Esophagus muscularis mucosa (tissue), 4 donors: Measurements from ENCODE around the gene TEDC1. TPM values are rescaled to one million over a fixed set of nuclear protein-coding genes. Genes with fewer than 3 reads are reported as not detected.

Experiments
- DNase-seq: peaks from one replicate; pipeline ENCODE4 v3.0.0-alpha.2; 2017; ENCODE audit errors: extremely low spot score
- H3K27ac ChIP-seq, 4 donors: fragments of 200-600 bp; sonication (generic); replicated peaks in 1 of 4; 1 replicate in 3 of 4; 2 replicates in 1 of 4; pipeline ENCODE4 v1.5.1; 2016 to 2019; ENCODE audit warnings: mild to moderate bottlenecking in 1 of 4
- H3K27me3 ChIP-seq, 4 donors: fragments of 200-600 bp; sonication (generic); one replicate each; pipeline versions ENCODE4 v1.5.1 to v1.6.0; 2016 to 2019
- H3K36me3 ChIP-seq, 4 donors: fragments of 200-600 bp; sonication (generic); one replicate each; pipeline ENCODE4 v1.5.1; 2016 to 2019
- H3K4me1 ChIP-seq, 4 donors: fragments of 200-600 bp; sonication (generic); one replicate each; pipeline ENCODE4 v1.5.1; 2016 to 2019
- H3K4me3 ChIP-seq, 4 donors: fragments of 200-600 bp; sonication (generic); 1 replicate in 2 of 4; 2 replicates in 2 of 4; pipeline ENCODE4 v1.5.1; 2016 to 2019; ENCODE audit warnings: mild to moderate bottlenecking in 4 of 4, moderate library complexity in 1 of 4
- H3K9me3 ChIP-seq, 4 donors: fragments of 200-600 bp; sonication (generic); 1 replicate in 3 of 4; 2 replicates in 1 of 4; pipeline ENCODE4 v1.5.1; 2016 to 2019
- EP300 ChIP-seq: sonication (generic); formaldehyde crosslinking; IDR thresholded peaks from one replicate; pipeline ENCODE4 v1.6.1; 2017; ENCODE audit warnings: antibody characterized with exemption
- POLR2AphosphoS5 ChIP-seq, 2 donors: sonication (generic); formaldehyde crosslinking; IDR thresholded peaks; one replicate each; pipeline ENCODE4 v1.6.1; 2017; ENCODE audit warnings: antibody characterized with exemption in 2 of 2
- WGBS: methylation state at CpG from one replicate; pipeline ENCODE4 v1.1.5; 2018; 5-methylcytosine and 5-hydroxymethylcytosine counted together
- intact Hi-C: fragments of 100-400 bp; cut with DNase I; formaldehyde crosslinking; loops from one replicate; pipeline ENCODE4 v1.15.1; 2023
- total RNA-seq, 4 donors: library from RNA; depleted of rRNA; stranded (reverse); fragments of >200 nt; gene quantifications; one replicate each; pipeline versions ENCODE4 v1.1.0 to v1.2.1, GENCODE V29; 2016
- TF ChIP-seq, protein P1 (sequence below), 3 experiments: fragments of 200-600 bp in 2 of 3; fragments of 450-650 bp in 1 of 3; sonication (generic) in 2 of 3; IDR thresholded peaks; one replicate each; pipeline ENCODE4 v1.5.1; 2017 to 2019; ENCODE audit warnings: antibody characterized with exemption in 3 of 3, mild to moderate bottlenecking in 2 of 3, moderate library complexity in 1 of 3

Gene TEDC1
- total RNA-seq, 4 donors from 2014 or later: 3.8 to 6.6 (median 4.7) TPM

DNA sequence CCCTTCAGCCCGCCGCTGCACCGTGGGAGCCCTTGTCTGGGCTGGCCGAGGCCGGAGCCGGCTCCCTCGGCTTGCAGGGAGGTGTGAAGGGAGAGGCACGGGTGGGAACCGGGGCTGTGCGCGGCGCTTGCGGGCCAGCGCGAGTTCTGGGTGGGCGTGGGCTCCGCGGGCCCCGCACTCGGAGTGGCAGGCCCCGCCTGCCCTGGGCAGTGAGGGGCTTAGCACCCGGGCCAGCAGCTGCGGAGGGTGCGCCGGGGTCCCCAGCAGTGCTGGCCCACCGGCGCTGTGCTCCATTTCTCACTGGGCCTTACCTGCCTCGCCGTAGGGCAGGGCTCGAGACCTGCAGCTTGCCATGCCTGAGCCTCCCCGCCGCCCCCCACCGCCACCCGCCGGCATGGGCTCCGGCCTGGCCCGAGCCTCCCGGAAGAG lies 56.7 kb downstream of the TEDC1 start:
- no peak for DNase-seq
- peaks cover 0 to 13% (median 12%) of the 10 kb centered on the region in 4 donors for H3K9me3 ChIP-seq
- intact Hi-C loops: no loop called here
- no peak for TF ChIP-seq EP300
- TF ChIP-seq POLR2AphosphoS5 (IDR thresholded peaks at IDR 0.05): no peak
- TF ChIP-seq, protein P1, sequence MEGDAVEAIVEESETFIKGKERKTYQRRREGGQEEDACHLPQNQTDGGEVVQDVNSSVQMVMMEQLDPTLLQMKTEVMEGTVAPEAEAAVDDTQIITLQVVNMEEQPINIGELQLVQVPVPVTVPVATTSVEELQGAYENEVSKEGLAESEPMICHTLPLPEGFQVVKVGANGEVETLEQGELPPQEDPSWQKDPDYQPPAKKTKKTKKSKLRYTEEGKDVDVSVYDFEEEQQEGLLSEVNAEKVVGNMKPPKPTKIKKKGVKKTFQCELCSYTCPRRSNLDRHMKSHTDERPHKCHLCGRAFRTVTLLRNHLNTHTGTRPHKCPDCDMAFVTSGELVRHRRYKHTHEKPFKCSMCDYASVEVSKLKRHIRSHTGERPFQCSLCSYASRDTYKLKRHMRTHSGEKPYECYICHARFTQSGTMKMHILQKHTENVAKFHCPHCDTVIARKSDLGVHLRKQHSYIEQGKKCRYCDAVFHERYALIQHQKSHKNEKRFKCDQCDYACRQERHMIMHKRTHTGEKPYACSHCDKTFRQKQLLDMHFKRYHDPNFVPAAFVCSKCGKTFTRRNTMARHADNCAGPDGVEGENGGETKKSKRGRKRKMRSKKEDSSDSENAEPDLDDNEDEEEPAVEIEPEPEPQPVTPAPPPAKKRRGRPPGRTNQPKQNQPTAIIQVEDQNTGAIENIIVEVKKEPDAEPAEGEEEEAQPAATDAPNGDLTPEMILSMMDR (IDR thresholded peaks at IDR 0.05): no peak
- H3K4me3 ChIP-seq: no peak overlapping the region
- no peaks in the 10 kb centered on the region for H3K4me1 ChIP-seq
- H3K36me3 ChIP-seq: no peaks in the 10 kb centered on the region
- 97% methylated on average over 10 of the region's 38 CpGs for WGBS
- H3K27me3 ChIP-seq: no peaks in the 10 kb centered on the region
- no peak overlapping the region for H3K27ac ChIP-seq

Other genes with a start within 250 kb of the TEDC1 start
- gene BTBD6, start 242.7 kb upstream of the TEDC1 start, total RNA-seq: 10 to 100 TPM; 56.1 to 72.5 (median 69.4) TPM
- gene BRF1, start 190.2 kb upstream of the TEDC1 start, total RNA-seq: 10 to 100 TPM; 23.0 to 47.3 (median 41.4) TPM
- 10 to 100 TPM; 59.8 to 97.4 (median 71.2) TPM for gene PACS2, start 176.5 kb upstream of the TEDC1 start, total RNA-seq
- gene TEX22, start 92.7 kb upstream of the TEDC1 start, total RNA-seq: under 1 TPM in 3 of 4 donors, not detected in 1; under 0.01 to 0.19 (median 0.17) TPM
- 10 to 100 TPM; 49.0 to 94.2 (median 67.9) TPM for gene MTA1, start 71.4 kb upstream of the TEDC1 start, total RNA-seq
- gene CRIP2, start 16.4 kb upstream of the TEDC1 start, total RNA-seq: 100 to 1,000 TPM; 283 to 578 (median 392) TPM
- gene CRIP1, start 4.4 kb upstream of the TEDC1 start, total RNA-seq: 100 to 1,000 TPM in 1 of 4 donors, 10 to 100 TPM in 3; 34.0 to 110 (median 54.6) TPM
- gene TMEM121, start 35.3 kb downstream of the TEDC1 start, total RNA-seq: 10 to 100 TPM in 1 of 4 donors, 1 to 10 TPM in 3; 2.9 to 13.0 (median 5.4) TPM